Activated T-cell treated with anti-CD3 and anti-CD28 coated beads, Interleukin-2, amount 50 U/mL, for 48 hours (primary cell): Measurements from ENCODE around the gene MASP1.

Experiments used
- DNase-seq, 2 experiments: peaks; one replicate each; pipeline ENCODE4 v3.0.0-alpha.2; 2020

The MASP1 gene, protein sequence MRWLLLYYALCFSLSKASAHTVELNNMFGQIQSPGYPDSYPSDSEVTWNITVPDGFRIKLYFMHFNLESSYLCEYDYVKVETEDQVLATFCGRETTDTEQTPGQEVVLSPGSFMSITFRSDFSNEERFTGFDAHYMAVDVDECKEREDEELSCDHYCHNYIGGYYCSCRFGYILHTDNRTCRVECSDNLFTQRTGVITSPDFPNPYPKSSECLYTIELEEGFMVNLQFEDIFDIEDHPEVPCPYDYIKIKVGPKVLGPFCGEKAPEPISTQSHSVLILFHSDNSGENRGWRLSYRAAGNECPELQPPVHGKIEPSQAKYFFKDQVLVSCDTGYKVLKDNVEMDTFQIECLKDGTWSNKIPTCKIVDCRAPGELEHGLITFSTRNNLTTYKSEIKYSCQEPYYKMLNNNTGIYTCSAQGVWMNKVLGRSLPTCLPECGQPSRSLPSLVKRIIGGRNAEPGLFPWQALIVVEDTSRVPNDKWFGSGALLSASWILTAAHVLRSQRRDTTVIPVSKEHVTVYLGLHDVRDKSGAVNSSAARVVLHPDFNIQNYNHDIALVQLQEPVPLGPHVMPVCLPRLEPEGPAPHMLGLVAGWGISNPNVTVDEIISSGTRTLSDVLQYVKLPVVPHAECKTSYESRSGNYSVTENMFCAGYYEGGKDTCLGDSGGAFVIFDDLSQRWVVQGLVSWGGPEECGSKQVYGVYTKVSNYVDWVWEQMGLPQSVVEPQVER

DNA sequence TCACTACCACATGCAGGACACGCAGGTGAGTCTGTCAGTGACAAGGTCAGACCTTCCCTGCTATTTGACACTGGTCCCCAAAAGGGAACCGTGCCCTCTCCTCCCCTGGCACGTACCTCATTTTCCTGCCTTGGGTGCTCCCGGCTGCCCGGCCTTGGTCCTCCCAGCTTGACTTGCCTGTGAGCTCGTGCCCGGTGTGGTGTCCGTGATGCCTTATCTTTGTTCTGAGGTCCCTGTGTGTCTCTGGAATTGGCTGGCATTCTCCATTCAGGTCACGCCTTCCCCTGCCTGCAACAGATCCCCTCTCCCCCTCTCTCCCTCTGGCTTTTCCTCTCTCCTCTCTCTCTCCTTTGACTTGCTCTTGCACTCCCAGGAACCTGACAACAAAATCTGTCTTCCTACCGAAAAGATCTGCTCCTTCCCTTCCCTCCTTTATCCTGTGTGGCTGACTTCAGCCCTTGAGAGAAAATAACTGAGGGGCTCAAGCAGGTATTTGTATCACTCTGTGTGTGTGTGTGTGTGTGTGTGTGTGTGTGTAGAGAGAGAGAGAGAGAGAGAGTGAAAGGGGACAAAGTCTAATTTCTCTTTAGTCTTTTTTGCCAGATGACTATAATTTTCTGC, at the start of gene MASP1:
Gene MASP1 (minus strand): TSS at position 226 of the 621 bp plus-strand sequence. CDS start 105 bp downstream, at position 121.
- DNase-seq = no peak

DNA sequence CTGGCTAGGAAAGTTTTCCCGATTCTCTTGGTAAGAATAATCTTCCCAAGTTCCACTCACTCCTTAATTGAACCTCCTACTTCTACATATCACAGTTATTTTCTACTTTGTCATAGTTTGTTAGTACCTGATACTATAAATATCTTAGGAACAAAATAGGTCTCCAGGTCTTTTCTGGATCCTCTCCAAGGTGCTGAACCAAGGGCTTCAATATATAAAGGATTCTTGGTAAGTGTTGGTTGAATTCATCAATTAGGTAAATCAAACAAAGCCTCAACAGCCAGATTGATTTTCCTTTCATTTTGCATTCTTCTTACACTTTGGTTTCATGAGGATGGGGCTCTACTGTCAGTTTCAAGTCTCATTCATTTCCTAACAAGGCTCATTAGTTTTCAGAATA, 49.0 kb upstream of the MASP1 start:
- DNase-seq = no peak

DNA sequence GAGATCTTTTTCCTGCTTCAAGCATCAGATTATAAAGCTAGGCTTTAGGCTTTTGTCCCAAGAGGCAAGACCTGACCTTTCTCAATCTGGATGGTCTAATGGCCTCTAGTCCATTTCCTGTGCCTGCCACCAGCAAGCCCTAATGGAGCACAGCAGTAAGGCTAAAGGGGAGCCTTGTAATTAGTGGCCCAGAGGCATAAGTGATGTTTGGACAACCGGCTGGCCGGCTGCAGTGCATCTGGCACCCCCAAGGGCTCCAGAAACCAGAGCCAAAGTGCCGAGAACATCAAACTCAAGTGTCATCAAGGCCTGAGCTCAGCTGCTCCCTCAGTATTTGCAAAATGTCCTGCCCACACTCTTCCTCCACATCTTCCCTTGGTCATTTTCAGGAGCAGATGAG, 44.8 kb upstream of the MASP1 start:
- DNase-seq = no peak

DNA sequence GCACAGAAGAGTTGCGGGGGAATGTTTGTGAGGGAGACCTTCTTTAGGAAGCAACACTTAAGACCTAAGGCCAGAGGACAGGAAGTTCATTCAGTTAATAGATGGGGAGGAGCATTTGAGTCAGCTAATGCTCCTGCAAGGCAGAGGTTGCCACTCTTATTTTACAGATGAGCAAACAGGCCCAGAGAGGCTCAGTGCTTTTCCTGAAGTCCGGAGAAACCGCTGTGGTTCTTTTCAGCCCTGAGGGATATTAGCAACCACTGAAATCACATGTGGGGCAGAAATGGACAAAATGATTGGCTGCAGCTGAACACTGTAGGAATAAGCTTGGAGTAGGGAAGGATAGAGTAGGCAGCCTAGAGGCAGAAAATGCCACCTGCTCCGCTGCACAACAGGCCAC, 43.4 kb upstream of the MASP1 start:
- DNase-seq = no peak

DNA sequence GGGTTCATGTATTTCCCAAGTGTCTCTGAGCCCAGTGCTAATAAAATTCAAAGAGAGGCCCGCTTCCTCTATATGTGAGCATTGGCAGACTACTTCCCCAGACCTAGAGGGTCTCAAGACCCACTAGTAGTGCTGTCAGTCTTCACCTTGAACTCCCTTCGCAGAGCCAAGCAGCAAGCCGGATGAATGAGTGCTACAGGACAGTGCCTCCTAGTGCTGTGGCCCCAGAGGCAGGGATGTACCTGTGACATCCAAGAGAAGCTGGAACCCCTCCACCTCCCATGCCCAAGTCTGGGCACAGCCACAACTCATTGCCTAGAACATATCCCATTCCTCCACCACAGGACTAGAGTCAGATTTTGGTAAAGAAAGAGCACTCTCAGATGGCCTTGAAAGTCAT, 37.2 kb upstream of the MASP1 start:
- DNase-seq = no peak

DNA sequence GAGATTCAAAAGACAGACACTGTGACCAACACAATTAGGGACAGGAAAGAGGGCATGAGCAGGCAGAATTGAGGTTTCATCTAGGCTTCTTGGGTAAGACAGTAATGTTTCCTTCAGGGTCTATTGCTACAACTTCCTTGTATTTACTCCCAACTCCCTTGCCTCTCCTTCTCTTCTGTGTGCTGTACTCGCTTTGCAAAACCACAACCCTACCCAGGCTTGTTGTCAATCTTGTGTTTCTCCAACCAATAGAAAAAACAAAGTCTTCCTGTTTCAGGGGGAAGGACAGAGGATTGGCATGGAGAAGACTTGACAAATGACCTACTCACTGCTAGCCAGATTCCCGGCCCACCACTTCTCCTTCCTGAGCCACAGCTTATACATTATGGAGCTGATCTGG, 36.3 kb upstream of the MASP1 start:
- no peak for DNase-seq

DNA sequence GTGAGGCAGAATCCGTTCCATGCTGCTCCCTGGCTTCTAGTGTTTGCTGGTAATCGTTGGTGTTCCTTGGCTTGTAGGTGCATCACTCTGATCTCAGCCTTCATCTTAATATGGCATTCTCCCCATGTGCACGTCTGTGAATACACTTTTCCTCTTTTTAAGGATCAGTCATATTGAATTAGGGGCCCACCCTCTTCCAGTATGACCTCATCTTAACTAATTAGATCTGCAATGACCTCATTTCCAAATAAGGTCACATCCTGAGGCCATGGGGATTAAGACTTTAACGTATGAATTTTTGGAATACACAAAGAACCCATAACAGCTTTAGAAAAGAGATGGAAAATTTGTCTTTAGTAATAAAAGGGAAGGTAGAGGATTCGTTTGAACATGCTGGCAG, 34.1 kb upstream of the MASP1 start:
- no peak for DNase-seq

DNA sequence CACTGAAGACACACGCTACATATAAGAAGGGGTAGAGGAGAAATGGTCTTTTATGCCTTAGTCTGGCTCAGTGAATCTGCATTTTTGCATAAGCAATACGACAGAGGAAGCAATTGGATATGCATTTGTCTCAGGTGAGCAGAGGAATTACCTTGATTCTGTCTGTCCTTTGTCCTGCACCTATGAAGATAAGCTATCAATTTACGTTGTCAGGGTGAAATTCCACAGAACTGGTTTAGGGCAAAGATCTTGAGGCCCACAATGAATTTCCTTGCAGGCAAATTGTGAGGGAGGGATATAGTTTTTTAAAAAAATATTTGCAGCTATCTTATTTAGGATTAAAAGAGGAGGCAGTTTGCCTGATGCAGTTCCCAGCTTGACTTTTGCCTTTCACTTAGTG, 31.6 kb upstream of the MASP1 start:
- no peak for DNase-seq

DNA sequence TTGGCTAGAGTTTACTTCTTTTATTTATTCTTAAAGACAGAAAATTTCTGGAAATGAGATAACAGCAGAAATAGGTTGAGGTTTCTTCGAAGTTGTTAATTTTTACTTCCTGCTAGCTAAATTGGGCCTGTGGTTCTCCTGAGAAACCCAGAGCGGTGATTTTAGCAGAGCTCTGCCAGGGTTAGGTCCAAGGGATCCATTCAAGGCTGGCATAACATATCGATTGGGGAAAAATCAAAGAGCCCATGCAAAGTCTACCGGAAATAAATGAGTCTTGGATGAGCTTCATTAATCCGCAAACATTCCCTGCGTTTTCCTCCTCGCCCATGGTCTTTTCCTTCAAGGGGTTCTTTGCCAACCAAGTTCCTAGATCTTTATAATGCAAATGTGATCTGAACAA, 30.8 kb upstream of the MASP1 start:
- no peak for DNase-seq

DNA sequence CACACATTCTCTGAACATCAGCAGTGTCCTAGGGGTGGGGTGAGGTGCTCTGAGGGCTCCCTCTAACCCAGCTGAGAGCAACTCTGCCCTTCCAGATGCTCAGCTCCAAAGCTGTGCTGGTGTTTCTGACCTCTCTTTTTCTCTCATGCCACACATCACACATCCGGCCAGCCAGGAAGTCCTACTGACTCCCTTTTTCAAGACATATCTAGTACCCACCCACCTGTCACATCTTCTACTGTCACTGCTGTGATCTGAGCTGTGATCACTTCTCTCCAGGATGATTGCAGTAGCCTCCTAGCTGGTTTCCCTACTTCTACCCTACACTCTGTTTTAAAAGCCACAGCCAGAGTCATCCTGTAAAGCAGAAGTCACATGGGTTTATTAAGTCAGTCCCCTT, 30.2 kb upstream of the MASP1 start:
- DNase-seq = no peak

DNA sequence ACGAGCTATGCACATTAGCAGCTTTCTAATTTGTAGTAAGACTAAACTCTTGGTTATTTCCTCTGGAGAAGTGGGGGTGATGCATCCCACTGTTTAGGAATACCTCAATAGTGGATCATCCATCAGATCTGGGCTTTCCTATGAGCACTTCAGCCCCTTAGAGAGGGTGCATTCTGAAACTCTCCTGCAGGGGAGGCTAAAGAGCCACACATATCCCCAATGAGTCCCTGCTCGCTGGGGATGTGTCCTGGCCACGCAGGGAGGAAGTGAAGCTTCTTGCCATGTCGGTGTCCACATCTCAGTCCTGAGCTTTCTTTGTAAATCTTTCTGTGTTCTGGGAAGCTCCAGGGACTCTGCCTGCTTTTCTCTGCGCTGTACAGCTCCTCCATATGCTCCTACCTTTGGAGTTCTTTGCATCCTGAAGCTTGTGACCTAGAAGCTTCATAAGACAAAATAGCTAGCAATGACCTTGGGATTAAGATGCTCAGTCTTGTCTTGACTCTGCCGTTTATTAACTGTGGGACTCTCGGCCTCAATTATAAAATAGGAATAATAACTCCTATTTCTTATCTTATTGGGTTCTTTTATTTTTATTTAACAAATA, 28.3 kb upstream of the MASP1 start:
- peak; percentile 75 to 78 for DNase-seq

DNA sequence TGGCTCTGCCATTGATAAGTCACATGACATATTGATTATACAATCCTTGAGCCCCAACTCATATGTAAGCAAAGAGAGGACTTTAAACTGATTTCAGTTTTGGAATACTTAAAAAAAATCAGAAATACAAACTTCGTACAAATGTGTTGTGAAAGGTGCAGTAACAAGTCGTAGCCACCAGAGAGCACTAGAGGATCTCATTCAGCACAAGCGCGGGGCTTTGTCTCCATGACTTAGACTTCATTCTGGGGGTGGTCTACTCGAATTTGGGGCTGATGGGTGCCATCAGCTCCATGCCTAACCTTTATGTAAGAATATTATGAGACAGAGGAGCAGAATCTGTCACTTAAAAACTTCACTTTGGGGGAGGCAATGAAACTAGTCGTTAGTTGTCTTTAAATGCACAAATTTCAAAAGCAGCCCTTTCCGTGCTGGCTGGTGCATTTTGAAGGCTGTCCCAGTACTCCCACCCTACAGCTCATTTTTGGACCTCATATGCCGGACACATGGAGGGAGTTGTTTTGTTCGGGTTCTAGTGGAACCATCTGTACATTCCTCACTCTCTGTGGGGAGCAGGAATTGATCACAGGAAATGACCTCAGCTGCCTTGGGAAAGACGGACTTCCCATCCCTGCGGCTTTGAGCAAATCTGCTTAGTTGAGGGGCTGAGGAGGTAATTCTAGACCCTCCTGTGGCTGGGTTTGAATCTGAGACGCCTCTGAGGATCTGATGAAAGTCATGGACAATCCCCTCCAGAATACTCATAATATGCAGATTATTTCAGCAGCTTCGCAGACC, 27.5 kb upstream of the MASP1 start:
- DNase-seq = peak; percentile 44

DNA sequence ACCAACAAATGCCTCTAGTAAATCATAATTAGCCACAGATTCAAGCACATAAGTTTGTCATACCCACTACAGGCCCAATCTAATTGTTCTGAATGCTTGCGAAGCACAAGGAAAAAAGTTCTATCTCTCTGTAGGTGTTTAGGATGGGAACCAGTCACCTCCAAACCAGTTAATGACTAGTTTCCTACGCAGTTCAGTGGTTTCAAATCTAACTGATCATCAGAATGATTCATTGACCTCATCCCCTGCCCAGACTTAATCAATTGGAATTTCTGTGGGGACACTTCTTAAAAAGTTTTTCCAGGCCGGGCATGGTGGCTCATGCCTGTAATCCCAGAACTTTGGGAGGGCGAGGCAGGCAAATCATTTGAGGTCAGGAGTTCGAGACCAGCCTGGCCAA, 24.3 kb upstream of the MASP1 start:
- DNase-seq = peak in 1 of 2 experiments; percentile 21

DNA sequence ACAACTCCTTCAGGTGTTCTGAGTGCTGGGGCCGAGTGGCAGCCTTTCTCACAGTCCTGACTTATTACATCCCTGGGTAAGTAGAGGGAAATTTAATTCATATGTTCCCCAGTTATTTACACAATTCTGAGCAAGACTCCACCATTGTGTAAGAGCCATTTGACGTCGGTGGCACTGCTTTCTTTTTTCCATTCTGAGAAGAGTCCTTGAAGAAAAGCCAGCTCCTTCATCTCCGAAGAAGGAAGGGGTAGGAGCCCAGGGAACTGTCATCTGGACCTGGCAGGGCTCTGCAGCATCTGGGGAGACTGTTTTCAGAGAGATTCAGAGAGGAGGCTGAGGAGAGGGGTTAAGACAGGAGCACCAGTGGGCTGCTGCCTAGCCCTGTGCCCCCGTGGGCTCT, 22.6 kb upstream of the MASP1 start:
- DNase-seq = no peak

DNA sequence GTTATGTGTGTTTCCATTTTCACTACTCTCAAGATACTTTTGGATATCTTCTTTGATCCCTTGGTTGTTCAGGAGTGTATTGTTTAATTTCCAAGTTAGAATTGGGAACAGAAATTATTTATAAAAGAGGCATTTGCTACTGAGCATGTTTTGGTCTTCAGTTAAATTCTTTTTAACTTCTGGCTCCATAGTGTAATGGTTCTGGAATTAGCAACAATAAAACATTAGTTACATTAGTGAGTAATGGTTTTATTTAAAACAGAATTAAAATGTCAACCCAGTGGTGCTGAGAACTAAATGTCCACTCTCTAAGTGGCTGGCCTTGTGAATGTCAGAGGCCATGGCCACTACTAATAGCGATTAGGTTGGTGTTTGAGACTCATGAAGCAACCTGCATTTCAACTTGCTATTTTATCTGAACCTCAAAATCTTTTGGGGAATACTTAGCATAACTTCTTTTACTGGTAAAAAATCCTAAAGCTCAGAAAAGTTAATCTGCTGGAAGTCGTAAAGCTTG, 19.5 kb upstream of the MASP1 start:
- no peak for DNase-seq

DNA sequence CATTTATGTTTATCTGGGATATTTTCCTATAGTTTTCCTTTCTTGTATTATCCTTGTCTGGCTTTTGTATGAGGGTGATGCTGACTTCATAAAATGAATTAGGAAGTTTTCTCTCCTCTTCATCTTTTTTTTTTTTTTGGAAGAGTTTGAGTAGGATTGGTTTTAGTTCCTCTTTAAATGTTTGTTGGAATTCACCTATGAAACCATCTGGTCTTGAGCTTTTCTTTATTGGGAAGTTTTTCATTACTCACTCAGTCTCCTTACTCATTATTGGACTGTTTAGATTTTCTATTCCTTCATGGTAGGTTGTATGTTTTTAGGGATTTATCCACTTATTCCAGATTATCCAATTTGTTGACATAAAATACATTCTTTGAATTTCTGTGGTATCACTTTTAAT, 18.7 kb upstream of the MASP1 start:
- DNase-seq = no peak

DNA sequence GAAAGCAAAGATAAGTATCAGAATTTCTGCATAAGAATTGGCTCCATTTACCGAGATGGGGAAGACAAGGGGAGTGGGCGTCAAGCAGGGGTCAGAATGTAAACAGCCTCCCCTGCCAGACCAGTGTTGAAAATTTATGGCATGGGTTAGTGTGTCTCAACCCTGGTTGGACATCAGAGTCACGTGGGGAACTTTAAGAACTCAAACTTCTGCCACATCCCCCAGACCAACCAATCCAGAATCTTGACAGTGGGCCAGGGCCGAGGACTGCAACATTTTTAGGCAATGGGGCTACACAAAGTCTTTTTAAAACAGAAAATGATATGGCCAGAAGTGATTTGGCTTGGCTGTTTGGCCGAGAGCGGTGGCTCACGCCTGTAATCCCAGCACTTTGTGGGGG, 14.3 kb upstream of the MASP1 start:
- no peak for DNase-seq

DNA sequence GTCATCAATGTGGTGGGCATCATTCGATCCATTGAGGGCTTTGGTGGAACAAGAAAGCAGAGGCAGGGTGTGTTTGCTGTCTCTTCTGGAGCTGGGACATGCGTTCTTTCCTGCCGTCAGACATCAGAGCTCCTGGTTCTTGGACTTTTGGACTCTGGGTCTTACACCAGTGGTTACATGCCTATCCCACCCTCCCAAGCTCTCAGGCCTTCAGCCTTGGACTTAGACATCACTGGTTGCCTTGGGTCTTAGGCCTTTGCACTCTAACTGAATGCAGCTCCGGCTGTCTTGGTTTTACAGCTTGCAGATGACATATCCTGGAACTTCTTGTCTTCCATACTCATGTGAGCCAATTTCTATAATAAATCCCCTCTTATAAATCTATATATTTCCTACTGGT, 8.1 kb upstream of the MASP1 start:
- DNase-seq = no peak

DNA sequence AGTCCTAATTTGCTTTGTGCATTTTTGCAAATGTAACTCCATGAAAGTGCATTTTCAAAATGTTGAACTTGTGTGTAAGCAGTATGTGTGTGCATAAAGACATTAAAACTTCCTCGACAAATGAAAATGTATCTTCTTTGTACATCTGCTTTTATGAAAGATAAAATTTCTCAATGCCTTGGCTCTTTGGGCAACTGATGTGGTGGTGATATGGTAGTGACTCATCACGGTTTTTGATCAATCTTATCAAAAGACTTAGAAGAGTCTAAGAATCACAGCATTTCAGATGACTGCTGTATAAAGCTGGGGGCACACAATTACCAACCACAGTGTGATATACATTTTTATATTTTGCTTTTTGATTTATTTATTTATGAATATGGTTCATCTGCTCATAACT, 5.4 kb upstream of the MASP1 start:
- no peak for DNase-seq

DNA sequence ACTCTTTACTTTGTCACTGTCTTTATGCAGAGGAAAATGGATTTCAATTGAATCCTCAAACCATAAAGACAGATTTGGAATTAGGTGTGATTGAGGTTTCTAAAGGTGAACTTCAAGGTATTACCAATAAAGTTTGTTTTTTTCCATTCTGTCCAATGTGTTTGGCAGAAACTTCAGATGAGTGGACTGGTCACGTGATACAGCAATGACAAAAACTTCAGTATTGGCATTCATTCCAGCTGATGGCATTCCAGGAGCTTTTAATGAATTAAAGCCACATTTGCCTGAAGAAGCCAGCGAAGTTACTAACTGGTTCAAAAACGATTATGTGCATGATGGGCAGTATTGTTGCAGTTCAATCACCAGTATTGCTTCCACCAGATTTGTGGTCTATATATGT, 4.5 kb upstream of the MASP1 start:
- DNase-seq = no peak

DNA sequence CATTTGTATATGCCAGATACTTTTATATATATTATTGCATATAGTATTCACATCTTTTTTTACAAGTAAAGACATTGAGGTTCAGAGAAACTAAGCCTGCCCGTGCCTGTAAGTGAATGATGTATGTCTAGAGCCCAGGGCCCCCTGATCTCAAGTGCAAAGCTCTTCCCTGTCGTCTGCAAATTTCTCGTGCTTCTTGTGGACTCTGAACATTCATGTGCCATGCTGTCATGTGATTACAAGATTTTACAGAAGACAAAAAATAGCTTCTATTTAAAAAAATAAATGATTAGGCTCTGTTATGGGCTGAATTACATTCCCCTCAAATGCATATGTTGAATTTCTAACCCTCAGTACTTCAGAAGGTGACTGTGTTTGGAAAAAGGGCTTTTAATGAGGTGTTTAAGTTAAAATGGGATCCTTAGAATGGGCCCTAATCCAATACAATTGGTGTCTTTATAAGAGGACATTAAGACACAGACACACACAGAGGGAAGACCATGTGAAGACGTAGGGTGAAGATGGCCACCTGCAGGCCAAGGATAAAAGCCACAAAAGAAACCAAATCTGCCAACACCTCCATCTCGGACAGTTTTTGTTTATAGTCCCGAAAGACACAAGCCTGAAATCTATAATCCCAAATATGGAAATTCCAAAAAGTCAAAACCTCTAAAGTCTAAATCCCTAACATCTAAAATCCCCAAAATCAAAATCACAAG, 3.9 kb upstream of the MASP1 start:
- DNase-seq = no peak
